Measurements from ENCODE around the gene GSTA3. TPM values are rescaled to one million over a fixed set of nuclear protein-coding genes. Genes with fewer than 3 reads are reported as not detected.

Gene GSTA3
- polyA plus RNA-seq, 1 of the 3 experiments (the other 2 are of a cell fraction), result not detected

- TF ChIP-seq REST (IDR thresholded peaks at IDR 0.05; ENCODE audit: low read depth, low read length) (no peak), FOSL2 (IDR thresholded peaks at IDR 0.05; ENCODE audit: borderline replicate concordance, low read depth) (peak; percentile 99), JUND (IDR thresholded peaks at IDR 0.05) (peak; percentile 96)
These were observed 20.0 kb upstream of the GSTA3 start (continued) for GRCh38 chr6:52929321-52930164.

GRCh38 chr6:52927451-52927850 is 18.0 kb upstream of the GSTA3 start:
- DNase-seq, result no peak
- Histone ChIP-seq H2AFZ (ENCODE audit: low read depth) (peak overlapping the region; percentile 60), H3K79me2 (ENCODE audit: insufficient read depth) (no peaks in the 10 kb centered on the region), H4K20me1 (ENCODE audit: insufficient read depth) (no peaks in the 10 kb centered on the region), H3K9ac (no peak overlapping the region), H3K9me2 (no peaks in the 10 kb centered on the region), H3K9me3 (no peaks in the 10 kb centered on the region), H3K4me1 (ENCODE audit: control insufficient read depth in 1 of 2, insufficient read depth in 2 of 2, low read depth in 1 of 2, low read length in 1 of 2) (peaks cover 2 to 10% of the 10 kb centered on the region in 2 experiments; a peak in 3 of 4 replicates), H3K27me3 (ENCODE audit: insufficient read depth) (no peaks in the 10 kb centered on the region), H3K4me3 (ENCODE audit: low read depth in 2 of 2, low read length in 1 of 2) (no peak overlapping the region), H3K36me3 (replicated peaks in 1 of 2; ENCODE audit: control insufficient read depth in 1 of 2, insufficient read depth in 2 of 2, low read length in 1 of 2) (no peaks in the 10 kb centered on the region), H3K4me2 (no peak overlapping the region), H3K27ac (ENCODE audit: low read depth in 2 of 2, low read length in 1 of 2) (peak overlapping the region in 1 of 2 experiments; percentile 22; a peak in 1 of 4 replicates), H3F3A (replicated peaks; ENCODE audit: insufficient read depth) (peaks cover 19% of the 10 kb centered on the region)
- 76% methylated on average over 8 of the region's 8 CpGs for WGBS (ENCODE audit: low lambda C conversion rate)
- ChIA-PET CTCF (interaction anchor here (1.3 kb wide), 1 partner anchor 18 kb away, joined by 3 read pairs; no protein-coding TSS in a partner anchor), POLR2A (interaction anchor here (1.0 kb wide), 1 partner anchor 67 kb away, joined by 3 read pairs; no protein-coding TSS in a partner anchor)
- TF ChIP-seq GATA2 (CRISPR knock-in tag; IDR thresholded peaks at IDR 0.05), result no peak
- no peak for TF ChIP-seq EP300 (IDR thresholded peaks at IDR 0.05; ENCODE audit: borderline replicate concordance in 1 of 2, low read depth in 1 of 2, low read length in 1 of 2)
- no peak for TF ChIP-seq SMC3 (IDR thresholded peaks at IDR 0.05; ENCODE audit: low read depth, low read length)
- TF ChIP-seq TCF12 (IDR thresholded peaks at IDR 0.05), result no peak
- no peak for TF ChIP-seq FOXJ3 (CRISPR knock-in tag; IDR thresholded peaks at IDR 0.05)
- TF ChIP-seq REST (IDR thresholded peaks at IDR 0.05; ENCODE audit: low read depth, low read length), result no peak
- no peak for TF ChIP-seq IRF3 (IDR thresholded peaks at IDR 0.05; ENCODE audit: low read depth, low read length)
- TF ChIP-seq NFIC (IDR thresholded peaks at IDR 0.05; ENCODE audit: borderline replicate concordance), result no peak
- TF ChIP-seq CTCF (IDR thresholded peaks at IDR 0.05), result no peak
- TF ChIP-seq POLR2AphosphoS5 (IDR thresholded peaks at IDR 0.05; ENCODE audit: low read depth, low read length), result no peak

All from SK-N-SH (cell line).